Measurements from ENCODE around the gene EOGT. TPM values are rescaled to one million over a fixed set of nuclear protein-coding genes. Genes with fewer than 3 reads are reported as not detected.
A peak's percentile ranks its signal among the peaks of the same experiment; 100 is the strongest.

The EOGT gene
- total RNA-seq, 1 experiment from 2014 or later: 20.1 TPM

DNA sequence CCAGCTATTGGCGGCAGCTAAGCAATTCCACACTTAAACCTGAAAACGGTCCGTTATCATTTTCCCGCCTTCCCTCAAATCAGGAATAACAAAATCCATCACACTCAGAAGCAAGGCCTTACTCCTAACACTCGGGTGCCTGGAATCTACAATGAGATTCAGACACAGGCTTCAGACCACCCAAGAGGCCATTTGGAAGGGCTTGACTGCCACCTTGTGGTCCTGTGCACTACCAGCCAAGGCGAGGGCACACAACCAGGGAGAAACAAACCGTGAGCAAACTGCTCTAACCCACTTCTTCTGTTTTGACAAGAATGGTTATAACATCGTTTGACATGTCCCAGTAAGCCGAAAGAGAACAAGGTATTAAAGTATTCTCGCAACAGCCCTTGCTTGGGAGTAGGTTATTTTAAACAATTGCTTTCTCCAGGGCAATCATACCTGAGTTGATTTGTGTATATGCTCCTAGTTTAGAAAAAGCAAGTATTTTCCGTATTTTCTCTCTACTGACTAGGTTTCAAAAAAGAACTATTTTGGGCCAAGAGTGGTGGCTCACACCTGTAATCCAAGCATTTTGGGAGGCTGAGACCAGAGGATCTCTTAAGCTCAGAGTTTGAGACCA is 41.0 kb downstream of the EOGT start:
- Histone ChIP-seq H3K9ac (ENCODE audit: low read length) (no peak overlapping the region), H2AFZ (ENCODE audit: low read depth, low read length, poor library complexity, severe bottlenecking) (no peak overlapping the region), H3K9me3 (ENCODE audit: control insufficient read depth in 1 of 2, insufficient read depth in 1 of 2, low read depth in 1 of 2, low read length in 2 of 2) (no peaks in the 10 kb centered on the region), H4K20me1 (ENCODE audit: insufficient read depth) (no peaks in the 10 kb centered on the region), H3K4me1 (ENCODE audit: control insufficient read depth in 1 of 2, insufficient read depth in 2 of 2, low read length in 2 of 2) (no peaks in the 10 kb centered on the region), H3K36me3 (ENCODE audit: control insufficient read depth in 1 of 2, insufficient read depth in 2 of 2, low read length in 2 of 2) (no peaks in the 10 kb centered on the region), H3K79me2 (ENCODE audit: insufficient read depth, low read length) (no peaks in the 10 kb centered on the region), H3K4me3 (replicated peaks in 1 of 2; ENCODE audit: low read depth in 1 of 2, low read length in 2 of 2) (no peak overlapping the region), H3K27ac (ENCODE audit: low read depth, low read length) (no peak overlapping the region), H3K4me2 (ENCODE audit: low read length) (no peak overlapping the region), H3K27me3 (ENCODE audit: insufficient read depth, low read length) (peaks cover 31% of the 10 kb centered on the region), H3K9me2 (ENCODE audit: insufficient read depth) (no peaks in the 10 kb centered on the region)
- DNase-seq (ENCODE audit: low read depth, low spot score) (peak; percentile 44), ATAC-seq (peak; percentile 99)
- TF ChIP-seq, protein P1, sequence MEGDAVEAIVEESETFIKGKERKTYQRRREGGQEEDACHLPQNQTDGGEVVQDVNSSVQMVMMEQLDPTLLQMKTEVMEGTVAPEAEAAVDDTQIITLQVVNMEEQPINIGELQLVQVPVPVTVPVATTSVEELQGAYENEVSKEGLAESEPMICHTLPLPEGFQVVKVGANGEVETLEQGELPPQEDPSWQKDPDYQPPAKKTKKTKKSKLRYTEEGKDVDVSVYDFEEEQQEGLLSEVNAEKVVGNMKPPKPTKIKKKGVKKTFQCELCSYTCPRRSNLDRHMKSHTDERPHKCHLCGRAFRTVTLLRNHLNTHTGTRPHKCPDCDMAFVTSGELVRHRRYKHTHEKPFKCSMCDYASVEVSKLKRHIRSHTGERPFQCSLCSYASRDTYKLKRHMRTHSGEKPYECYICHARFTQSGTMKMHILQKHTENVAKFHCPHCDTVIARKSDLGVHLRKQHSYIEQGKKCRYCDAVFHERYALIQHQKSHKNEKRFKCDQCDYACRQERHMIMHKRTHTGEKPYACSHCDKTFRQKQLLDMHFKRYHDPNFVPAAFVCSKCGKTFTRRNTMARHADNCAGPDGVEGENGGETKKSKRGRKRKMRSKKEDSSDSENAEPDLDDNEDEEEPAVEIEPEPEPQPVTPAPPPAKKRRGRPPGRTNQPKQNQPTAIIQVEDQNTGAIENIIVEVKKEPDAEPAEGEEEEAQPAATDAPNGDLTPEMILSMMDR (IDR thresholded peaks at IDR 0.05 in 2 of 3, conservative IDR thresholded peaks at IDR 0.05 in 1 of 3; ENCODE audit: borderline replicate concordance in 1 of 3, insufficient read depth in 1 of 3, low read depth in 2 of 3, low read length in 2 of 3): peak; percentile 29 to 94 (median 91); a peak in 5 of 6 replicates
- TF ChIP-seq TCF7L2 (IDR thresholded peaks at IDR 0.05; ENCODE audit: borderline replicate concordance, extremely low read depth, insufficient read depth, insufficient read length) (no peak), RAD21 (IDR thresholded peaks at IDR 0.05; ENCODE audit: low read depth) (peak; percentile 74)
- no TSS peak for BruUV-seq (replicated peaks)
- CTCF ChIA-PET: interaction anchor here (1.7 kb wide), 1 partner anchor 79 kb away, joined by 7 read pairs; no protein-coding TSS in a partner anchor
- POLR2A ChIA-PET: no interaction called here
- intact Hi-C loops (cut with micrococcal nuclease): loop anchor here (5.0 to 10.0 kb wide), 5 partner anchors 80 to 1998 kb away; no protein-coding TSS in a partner anchor
- RAD21 ChIA-PET (ENCODE audit: low non-redundant PET in 1 of 2, low total read pairs in 2 of 2, uncharacterized antibody in 2 of 2, unreplicated experiment in 2 of 2): no interaction called here

DNA sequence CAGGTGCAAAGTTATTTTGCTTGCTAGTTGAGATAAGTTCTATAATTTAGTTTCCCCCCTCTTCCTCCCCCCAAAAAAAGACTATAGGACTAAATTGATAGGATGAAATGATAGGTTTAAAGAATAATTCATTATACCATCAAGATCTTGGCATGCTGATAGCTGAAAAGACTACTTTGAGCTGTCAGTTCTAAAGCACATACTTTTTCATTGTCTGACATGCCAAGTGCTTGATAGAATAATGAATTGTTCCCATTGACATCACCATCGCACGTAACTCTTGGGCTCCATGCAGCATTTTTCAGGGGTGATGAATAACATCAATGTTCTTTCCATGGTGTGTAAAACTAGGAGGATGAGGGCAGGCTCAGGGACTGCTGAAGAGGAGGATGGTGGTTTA is 48.8 kb downstream of the EOGT start:
- CTCF ChIA-PET: no interaction called here
- DNase-seq (ENCODE audit: low read depth, low spot score) (no peak), ATAC-seq (no peak)
- H3K9me3 ChIP-seq (ENCODE audit: control insufficient read depth in 1 of 2, insufficient read depth in 1 of 2, low read depth in 1 of 2, low read length in 2 of 2): no peaks in the 10 kb centered on the region
- no peak overlapping the region for H3K9ac ChIP-seq (ENCODE audit: low read length)
- no peaks in the 10 kb centered on the region for H3K9me2 ChIP-seq (ENCODE audit: insufficient read depth)
- H3K4me3 ChIP-seq (replicated peaks in 1 of 2; ENCODE audit: low read depth in 1 of 2, low read length in 2 of 2): no peak overlapping the region
- H2AFZ ChIP-seq (ENCODE audit: low read depth, low read length, poor library complexity, severe bottlenecking): no peak overlapping the region
- H3K4me1 ChIP-seq (ENCODE audit: control insufficient read depth in 1 of 2, insufficient read depth in 2 of 2, low read length in 2 of 2): no peaks in the 10 kb centered on the region
- no peak overlapping the region for H3K4me2 ChIP-seq (ENCODE audit: low read length)
- TF ChIP-seq CEBPB (IDR thresholded peaks at IDR 0.05; ENCODE audit: low read depth) (no peak), FOSL1 (IDR thresholded peaks at IDR 0.05; ENCODE audit: low read depth) (no peak), CBX3 (IDR thresholded peaks at IDR 0.05; ENCODE audit: low read depth) (no peak), JUND (IDR thresholded peaks at IDR 0.05) (no peak), RAD21 (IDR thresholded peaks at IDR 0.05; ENCODE audit: low read depth) (no peak), TCF7L2 (IDR thresholded peaks at IDR 0.05; ENCODE audit: borderline replicate concordance, extremely low read depth, insufficient read depth, insufficient read length) (no peak), ELF1 (IDR thresholded peaks at IDR 0.05; ENCODE audit: borderline replicate concordance, low read depth) (no peak), EZH2phosphoT487 (IDR thresholded peaks at IDR 0.05; ENCODE audit: borderline replicate concordance) (no peak), POLR2A (IDR thresholded peaks at IDR 0.05; ENCODE audit: borderline replicate concordance, extremely low read depth, insufficient read depth, insufficient read length) (no peak)
- TF ChIP-seq, protein P2, sequence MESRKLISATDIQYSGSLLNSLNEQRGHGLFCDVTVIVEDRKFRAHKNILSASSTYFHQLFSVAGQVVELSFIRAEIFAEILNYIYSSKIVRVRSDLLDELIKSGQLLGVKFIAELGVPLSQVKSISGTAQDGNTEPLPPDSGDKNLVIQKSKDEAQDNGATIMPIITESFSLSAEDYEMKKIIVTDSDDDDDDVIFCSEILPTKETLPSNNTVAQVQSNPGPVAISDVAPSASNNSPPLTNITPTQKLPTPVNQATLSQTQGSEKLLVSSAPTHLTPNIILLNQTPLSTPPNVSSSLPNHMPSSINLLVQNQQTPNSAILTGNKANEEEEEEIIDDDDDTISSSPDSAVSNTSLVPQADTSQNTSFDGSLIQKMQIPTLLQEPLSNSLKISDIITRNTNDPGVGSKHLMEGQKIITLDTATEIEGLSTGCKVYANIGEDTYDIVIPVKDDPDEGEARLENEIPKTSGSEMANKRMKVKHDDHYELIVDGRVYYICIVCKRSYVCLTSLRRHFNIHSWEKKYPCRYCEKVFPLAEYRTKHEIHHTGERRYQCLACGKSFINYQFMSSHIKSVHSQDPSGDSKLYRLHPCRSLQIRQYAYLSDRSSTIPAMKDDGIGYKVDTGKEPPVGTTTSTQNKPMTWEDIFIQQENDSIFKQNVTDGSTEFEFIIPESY (IDR thresholded peaks at IDR 0.05; ENCODE audit: extremely low read depth, insufficient replicate concordance, low read length): no peak
- H3K36me3 ChIP-seq (ENCODE audit: control insufficient read depth in 1 of 2, insufficient read depth in 2 of 2, low read length in 2 of 2): no peaks in the 10 kb centered on the region
- BruUV-seq (replicated peaks): no TSS peak
- no peaks in the 10 kb centered on the region for H3K79me2 ChIP-seq (ENCODE audit: insufficient read depth, low read length)
- no peaks in the 10 kb centered on the region for H4K20me1 ChIP-seq (ENCODE audit: insufficient read depth)
- intact Hi-C loops (cut with micrococcal nuclease): no loop called here
- no peak overlapping the region for H3K27ac ChIP-seq (ENCODE audit: low read depth, low read length)
- RAD21 ChIA-PET (ENCODE audit: low non-redundant PET in 1 of 2, low total read pairs in 2 of 2, uncharacterized antibody in 2 of 2, unreplicated experiment in 2 of 2): no interaction called here
- H3K27me3 ChIP-seq (ENCODE audit: insufficient read depth, low read length): peaks cover 59% of the 10 kb centered on the region
- POLR2A ChIA-PET: no interaction called here

Data from HCT116 (cell line).